T follicular helper cell (primary cell): ENCODE measurements around the gene TMEM132D.

Source experiments
- DNase-seq: peaks from one replicate; pipeline ENCODE4 v3.0.0-alpha.2; 2020; ENCODE audit warnings: low read depth

TMEM132D gene

GRCh38 chr12:129440278-129440677, 463.5 kb downstream of the TMEM132D start:
- no peak for DNase-seq

- DNase-seq: no peak
These were observed 469.0 kb downstream of the TMEM132D start for GRCh38 chr12:129434790-129435189.

GRCh38 chr12:129428240-129428936, 475.4 kb downstream of the TMEM132D start:
- no peak for DNase-seq

GRCh38 chr12:129423041-129423580, 480.7 kb downstream of the TMEM132D start:
- DNase-seq: no peak

GRCh38 chr12:129413295-129413694, 490.5 kb downstream of the TMEM132D start:
- DNase-seq: no peak

GRCh38 chr12:129409281-129409680, 494.5 kb downstream of the TMEM132D start:
- no peak for DNase-seq

GRCh38 chr12:129404556-129404955, 499.3 kb downstream of the TMEM132D start:
- DNase-seq: no peak

- DNase-seq: no peak
These were observed 502.3 kb downstream of the TMEM132D start for GRCh38 chr12:129401572-129401971.

- no peak for DNase-seq
These were observed 509.5 kb downstream of the TMEM132D start for GRCh38 chr12:129394177-129394825.

GRCh38 chr12:129393357-129393937, 510.4 kb downstream of the TMEM132D start:
- no peak for DNase-seq

- DNase-seq: no peak
These were observed 518.2 kb downstream of the TMEM132D start for GRCh38 chr12:129385637-129385990.

- DNase-seq: no peak
These were observed 519.9 kb downstream of the TMEM132D start for GRCh38 chr12:129383956-129384355.

- no peak for DNase-seq
These were observed 522.1 kb downstream of the TMEM132D start for GRCh38 chr12:129381715-129382114.

GRCh38 chr12:129379076-129379804, 524.6 kb downstream of the TMEM132D start:
- no peak for DNase-seq

GRCh38 chr12:129378496-129378895, 525.3 kb downstream of the TMEM132D start:
- DNase-seq: no peak

GRCh38 chr12:129373746-129374145, 530.1 kb downstream of the TMEM132D start:
- no peak for DNase-seq

- no peak for DNase-seq
These were observed 530.9 kb downstream of the TMEM132D start for GRCh38 chr12:129372876-129373275.

GRCh38 chr12:129372348-129372747, 531.5 kb downstream of the TMEM132D start:
- no peak for DNase-seq

- no peak for DNase-seq
These were observed 532.6 kb downstream of the TMEM132D start for GRCh38 chr12:129371268-129371667.

GRCh38 chr12:129366656-129367055, 537.2 kb downstream of the TMEM132D start:
- DNase-seq: no peak

- DNase-seq: no peak
These were observed 540.8 kb downstream of the TMEM132D start for GRCh38 chr12:129363041-129363440.

- no peak for DNase-seq
These were observed 546.6 kb downstream of the TMEM132D start for GRCh38 chr12:129357233-129357632.
